Mucosa of stomach (tissue), 1 donor: ENCODE measurements around the gene EBI3.
"Not testable (repeated sequence)": the region's sequence is repeated elsewhere in the genome, so short reads cannot be mapped to it uniquely, and the experiment has no call there.

Experiments
- H3K27me3 ChIP-seq: one replicate; pipeline ENCODE4 v1.7.0; 2013; ENCODE audit warnings: mild to moderate bottlenecking, low read length; ENCODE audit not compliant: control insufficient read depth, insufficient read depth
- H3K36me3 ChIP-seq: one replicate; pipeline ENCODE4 v1.7.0; 2013; ENCODE audit warnings: low read length; ENCODE audit not compliant: control insufficient read depth, insufficient read depth
- H3K4me1 ChIP-seq: one replicate; pipeline ENCODE4 v1.7.0; 2013; ENCODE audit warnings: mild to moderate bottlenecking, low read length; ENCODE audit not compliant: control insufficient read depth, insufficient read depth
- H3K4me3 ChIP-seq: one replicate; pipeline ENCODE4 v1.7.0; 2013; ENCODE audit warnings: low read length
- H3K9ac ChIP-seq: one replicate; pipeline ENCODE4 v1.7.0; 2013; ENCODE audit warnings: mild to moderate bottlenecking, low read length, moderate library complexity
- H3K9me3 ChIP-seq: one replicate; pipeline ENCODE4 v1.7.0; 2013; ENCODE audit warnings: mild to moderate bottlenecking, low read length, moderate library complexity; ENCODE audit not compliant: control insufficient read depth
- donor health status: Pancreatic carcinoma.

The EBI3 gene

DNA sequence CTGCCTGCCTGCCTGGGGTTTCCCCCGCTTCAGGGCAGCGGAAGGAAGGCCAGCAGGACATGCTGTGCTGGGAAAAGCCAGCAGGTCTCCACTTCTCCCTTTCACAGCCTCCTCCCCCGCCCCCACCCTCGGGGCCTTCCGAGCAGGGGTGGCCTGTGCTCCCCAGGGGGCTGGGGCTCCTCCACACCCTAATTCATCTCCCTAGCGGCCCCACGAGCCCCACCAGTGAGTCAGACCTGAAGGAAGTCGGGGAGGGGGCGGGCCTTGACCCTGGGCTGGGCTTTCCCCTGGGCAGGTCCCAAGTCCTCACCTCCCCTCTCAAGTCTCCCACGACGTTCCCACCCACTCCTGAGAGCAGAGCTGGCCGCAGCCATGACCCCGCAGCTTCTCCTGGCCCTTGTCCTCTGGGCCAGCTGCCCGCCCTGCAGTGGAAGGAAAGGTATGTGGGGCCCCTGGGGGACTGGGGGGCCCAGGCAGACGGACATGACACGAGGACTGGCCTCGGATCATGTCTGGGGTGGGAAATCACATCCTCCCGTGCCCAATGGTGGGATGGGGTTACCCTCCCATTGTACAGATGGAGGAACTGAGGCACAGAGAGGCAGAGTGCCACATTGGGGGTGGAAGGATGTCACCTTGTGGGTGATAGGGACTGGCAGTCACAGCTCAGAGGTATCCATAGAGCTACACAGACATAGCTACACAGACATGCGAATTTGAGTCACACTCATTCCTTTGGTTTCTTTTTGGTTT, at the start of gene EBI3:
TSS of gene EBI3 (plus strand) at position 345 of the 753 bp plus-strand sequence. CDS start at position 373, 28 bp downstream.
- no peaks in the 10 kb centered on the region for H3K36me3 ChIP-seq
- H3K9me3 ChIP-seq: no peaks in the 10 kb centered on the region
- H3K4me1 ChIP-seq: no peaks in the 10 kb centered on the region
- peaks cover 26% of the 10 kb centered on the region for H3K27me3 ChIP-seq
- no peak within 1 kb of the TSS for H3K9ac ChIP-seq
- H3K4me3 ChIP-seq: no peak within 1 kb of the TSS

DNA sequence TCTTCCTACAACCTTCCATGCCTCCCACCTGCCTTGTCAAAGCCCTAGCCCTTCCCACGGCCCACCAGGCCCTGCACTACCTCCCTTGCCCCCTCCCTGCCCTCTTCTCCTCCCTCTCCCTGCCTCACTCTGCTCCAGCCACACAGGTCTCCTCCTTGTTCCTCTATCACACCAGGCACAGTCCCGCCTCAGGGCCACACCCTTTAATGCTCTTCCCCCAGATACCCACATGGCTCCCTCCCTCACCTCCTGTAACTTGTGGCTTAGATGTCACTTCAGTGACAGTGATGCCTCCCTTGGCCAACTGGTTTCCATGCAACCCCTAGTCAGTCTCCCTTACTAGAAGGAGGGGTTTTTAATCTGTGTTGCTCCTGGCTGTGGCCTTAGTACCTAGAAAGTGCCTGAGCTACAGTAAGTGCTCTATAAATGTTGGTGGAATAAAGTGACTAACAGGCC, 48.2 kb upstream of the EBI3 start:
- no peak overlapping the region for H3K9ac ChIP-seq
- H3K4me1 ChIP-seq: peaks cover 12% of the 10 kb centered on the region
- no peaks in the 10 kb centered on the region for H3K9me3 ChIP-seq
- no peaks in the 10 kb centered on the region for H3K27me3 ChIP-seq
- peaks cover 5% of the 10 kb centered on the region for H3K36me3 ChIP-seq
- no peak overlapping the region for H3K4me3 ChIP-seq

DNA sequence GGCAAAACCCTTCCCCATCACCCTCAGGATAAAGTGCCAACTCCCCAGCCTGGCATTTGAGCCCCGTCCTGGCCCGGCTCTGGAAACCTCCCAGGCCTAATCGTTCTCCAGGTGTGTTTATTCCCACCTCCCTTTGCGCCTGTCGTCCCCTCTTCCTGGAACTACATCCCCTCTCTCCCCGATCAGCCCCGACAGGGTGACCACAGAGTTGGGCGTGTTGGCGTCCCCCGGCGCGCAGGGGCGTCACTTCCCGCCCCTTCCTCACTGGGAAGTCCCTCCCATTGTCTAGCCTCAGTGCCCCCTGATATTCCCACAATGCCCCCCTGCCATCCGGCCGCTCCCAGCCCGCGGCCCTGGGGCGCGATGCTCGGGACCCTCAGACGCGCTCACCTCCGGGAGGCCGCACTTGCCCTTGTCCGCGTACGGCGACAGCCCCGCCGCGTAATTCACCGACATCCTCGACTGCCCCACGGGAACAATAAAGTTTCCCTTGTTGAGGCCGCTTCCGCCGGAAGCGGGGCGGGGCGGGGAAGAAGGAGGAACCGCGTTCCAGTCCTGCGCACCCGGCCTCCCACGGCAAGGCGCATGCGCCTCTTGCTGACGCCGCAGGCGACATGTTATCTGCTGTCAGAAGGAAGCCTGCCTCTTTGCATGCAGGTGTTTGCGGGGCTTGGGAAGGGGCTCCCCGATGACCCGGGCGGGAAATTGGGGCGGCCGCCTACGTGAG, 47.1 kb upstream of the EBI3 start, which contains the start of the genes ANKRD24 and SIRT6:
TSS of gene ANKRD24 (plus strand) at position 606 of the 727 bp plus-strand sequence. CDS start 3,737 bp downstream, outside the sequence.
TSS of gene SIRT6 (minus strand) at position 480 of the 727 bp plus-strand sequence. CDS start at position 456, 24 bp downstream.
- Histone ChIP-seq H3K9ac (peak within 1 kb of the TSS; percentile 85), H3K9me3 (no peaks in the 10 kb centered on the region), H3K27me3 (no peaks in the 10 kb centered on the region), H3K36me3 (peaks cover under 1% of the 10 kb centered on the region), H3K4me1 (peaks cover 19% of the 10 kb centered on the region), H3K4me3 (peak within 1 kb of the TSS; percentile 40)

DNA sequence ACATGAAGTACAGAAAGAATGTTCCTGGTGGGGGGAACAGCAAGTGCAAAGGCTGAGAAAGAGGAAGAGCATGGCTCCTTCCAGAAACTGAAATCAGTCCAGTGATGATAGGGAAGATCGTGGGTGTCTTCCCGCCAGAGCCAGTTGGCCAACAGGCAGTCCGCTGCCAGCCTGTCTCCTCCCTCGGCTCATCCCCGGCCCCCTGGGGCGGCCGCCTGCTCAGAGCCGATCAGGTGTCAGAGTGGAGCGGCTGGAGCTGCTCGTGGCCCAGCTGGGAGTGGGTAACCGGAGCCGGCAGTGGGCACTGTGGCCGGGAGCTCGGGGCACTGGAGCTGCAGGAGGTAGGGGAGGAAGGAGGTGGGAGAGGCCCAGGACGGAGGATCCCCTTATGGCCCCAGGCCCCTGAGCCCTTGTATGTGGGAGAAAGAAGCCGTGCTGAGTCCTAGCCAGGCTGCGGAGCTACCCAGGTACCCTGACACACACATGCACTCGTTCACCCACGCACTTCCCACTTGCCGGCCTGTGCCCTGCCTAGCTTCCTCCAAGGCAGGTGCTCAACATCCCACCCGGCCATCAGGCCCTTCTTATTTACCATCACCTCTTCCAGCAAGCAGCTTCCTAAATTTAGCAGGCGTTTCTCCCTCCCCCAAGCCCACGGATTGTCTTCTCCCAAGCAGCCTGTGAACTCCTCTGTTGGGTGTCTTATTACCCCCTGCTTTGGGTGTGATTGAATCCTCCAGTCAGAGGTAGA, 45.2 kb upstream of the EBI3 start:
- Histone ChIP-seq H3K4me1 (peaks cover 19% of the 10 kb centered on the region), H3K36me3 (no peaks in the 10 kb centered on the region), H3K27me3 (no peaks in the 10 kb centered on the region), H3K9ac (no peak overlapping the region), H3K9me3 (no peaks in the 10 kb centered on the region), H3K4me3 (no peak overlapping the region)

DNA sequence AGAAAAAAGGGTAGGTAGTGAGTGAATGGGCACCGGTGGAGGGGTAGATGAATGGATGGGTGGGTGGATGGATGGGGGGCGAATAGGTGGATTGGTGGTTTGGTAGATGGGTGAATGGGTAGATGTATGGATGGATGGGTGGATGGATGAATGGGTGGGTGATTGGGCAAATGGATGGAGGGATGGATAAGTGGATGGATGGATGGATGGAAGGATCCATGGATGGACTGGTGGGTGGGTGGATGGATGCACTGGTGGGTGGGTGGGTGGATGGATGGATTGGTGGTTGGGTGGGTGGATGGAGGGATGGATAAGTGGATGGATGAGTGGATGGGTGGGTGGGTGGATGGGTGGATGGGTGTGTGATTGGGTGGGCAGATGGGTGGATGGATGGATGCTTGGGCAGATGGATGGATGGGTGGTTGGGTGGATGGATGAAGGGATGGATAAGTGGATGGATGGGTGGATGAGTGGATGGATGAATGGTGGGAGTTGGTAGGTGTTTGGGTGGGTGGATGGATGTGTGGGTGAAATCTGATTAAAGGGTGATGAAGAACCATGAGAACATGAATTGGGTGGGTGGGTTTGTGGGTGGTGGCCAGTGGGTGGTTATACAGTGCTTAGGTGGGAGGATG, 44.5 kb upstream of the EBI3 start:
- Histone ChIP-seq H3K9me3 (no peaks in the 10 kb centered on the region), H3K4me3 (no peak overlapping the region), H3K4me1 (peaks cover 19% of the 10 kb centered on the region), H3K27me3 (no peaks in the 10 kb centered on the region), H3K36me3 (no peaks in the 10 kb centered on the region), H3K9ac (no peak overlapping the region)

DNA sequence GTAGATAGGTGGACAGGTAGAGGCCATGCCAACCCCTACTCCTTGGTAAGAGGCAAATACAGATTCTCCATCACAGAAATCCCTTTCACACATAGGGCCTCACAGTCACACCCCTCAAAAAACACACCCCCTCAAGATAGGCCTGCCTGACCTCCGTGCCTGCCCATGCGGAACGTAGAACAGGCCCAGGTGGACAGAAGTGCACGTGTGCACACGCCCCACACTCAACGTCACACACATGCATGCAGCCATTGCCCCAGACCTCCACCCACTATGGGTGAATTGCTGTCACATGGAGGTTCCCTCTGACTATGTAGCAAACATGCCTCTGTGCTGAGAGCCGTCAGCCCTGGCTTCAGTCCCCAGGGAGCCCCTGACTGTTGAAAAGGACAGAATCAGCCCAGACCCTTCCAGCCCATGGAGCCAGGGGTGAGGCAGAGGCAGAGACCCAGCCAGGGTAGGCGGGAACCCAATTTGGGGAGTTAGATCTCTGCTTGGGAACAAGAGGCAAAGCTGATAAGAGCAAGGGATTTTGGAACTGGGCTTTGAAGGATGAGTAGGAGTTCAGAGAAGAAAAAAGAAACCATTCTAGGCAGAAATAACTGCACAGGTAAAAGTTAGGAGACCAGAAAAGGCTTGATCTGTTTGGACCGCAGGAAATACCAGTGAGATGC, 43.8 kb upstream of the EBI3 start:
- H3K9me3 ChIP-seq: no peaks in the 10 kb centered on the region
- H3K9ac ChIP-seq: no peak overlapping the region
- no peaks in the 10 kb centered on the region for H3K36me3 ChIP-seq
- H3K4me3 ChIP-seq: no peak overlapping the region
- peaks cover 15% of the 10 kb centered on the region for H3K4me1 ChIP-seq
- H3K27me3 ChIP-seq: no peaks in the 10 kb centered on the region

DNA sequence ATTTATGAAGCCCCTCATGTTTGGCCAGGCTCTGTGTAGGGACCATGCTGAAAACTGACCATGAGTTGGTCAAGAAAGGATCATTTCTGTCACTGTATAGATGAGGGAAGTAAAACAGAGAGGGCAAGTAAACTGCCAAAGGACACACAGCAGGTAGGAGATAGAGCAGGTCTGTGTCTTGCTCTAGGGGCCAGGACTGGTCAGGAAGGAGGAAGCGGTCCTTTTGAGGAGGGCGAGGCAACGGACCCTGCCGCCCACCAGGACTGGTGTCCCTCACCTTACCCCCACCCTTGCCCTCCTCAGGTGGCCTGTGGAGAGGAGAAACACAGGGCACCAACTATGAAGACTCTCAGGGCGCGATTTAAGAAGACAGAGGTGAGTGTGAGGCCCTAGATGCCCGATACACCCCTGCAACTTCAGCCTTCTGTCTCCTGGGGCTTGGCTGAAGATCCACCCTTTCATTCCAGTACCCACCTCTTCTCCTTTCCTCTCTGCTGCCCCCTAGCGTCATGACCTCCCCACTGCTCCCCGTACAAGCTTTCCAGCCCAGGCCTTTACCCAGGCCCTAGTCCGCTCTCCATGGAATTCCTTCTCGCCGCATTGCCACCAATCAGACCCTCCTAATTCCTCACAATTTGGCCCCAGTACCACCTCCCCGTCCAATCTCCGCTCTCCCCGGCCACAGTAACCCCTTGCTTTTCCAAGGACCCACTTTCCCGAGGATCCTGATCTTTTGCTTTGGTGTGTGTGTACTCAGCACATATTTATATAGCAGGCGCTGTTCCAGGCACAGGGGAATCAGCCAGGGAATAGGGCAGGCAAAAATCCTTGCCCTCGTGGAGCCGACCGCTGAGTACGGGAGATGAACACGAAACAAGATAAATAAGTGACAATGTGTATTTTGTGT, 43.0 kb upstream of the EBI3 start:
- H3K9me3 ChIP-seq: no peaks in the 10 kb centered on the region
- H3K4me3 ChIP-seq: no peak overlapping the region
- peak overlapping the region; percentile 47 for H3K9ac ChIP-seq
- no peaks in the 10 kb centered on the region for H3K36me3 ChIP-seq
- peaks cover 7% of the 10 kb centered on the region for H3K4me1 ChIP-seq
- no peaks in the 10 kb centered on the region for H3K27me3 ChIP-seq

DNA sequence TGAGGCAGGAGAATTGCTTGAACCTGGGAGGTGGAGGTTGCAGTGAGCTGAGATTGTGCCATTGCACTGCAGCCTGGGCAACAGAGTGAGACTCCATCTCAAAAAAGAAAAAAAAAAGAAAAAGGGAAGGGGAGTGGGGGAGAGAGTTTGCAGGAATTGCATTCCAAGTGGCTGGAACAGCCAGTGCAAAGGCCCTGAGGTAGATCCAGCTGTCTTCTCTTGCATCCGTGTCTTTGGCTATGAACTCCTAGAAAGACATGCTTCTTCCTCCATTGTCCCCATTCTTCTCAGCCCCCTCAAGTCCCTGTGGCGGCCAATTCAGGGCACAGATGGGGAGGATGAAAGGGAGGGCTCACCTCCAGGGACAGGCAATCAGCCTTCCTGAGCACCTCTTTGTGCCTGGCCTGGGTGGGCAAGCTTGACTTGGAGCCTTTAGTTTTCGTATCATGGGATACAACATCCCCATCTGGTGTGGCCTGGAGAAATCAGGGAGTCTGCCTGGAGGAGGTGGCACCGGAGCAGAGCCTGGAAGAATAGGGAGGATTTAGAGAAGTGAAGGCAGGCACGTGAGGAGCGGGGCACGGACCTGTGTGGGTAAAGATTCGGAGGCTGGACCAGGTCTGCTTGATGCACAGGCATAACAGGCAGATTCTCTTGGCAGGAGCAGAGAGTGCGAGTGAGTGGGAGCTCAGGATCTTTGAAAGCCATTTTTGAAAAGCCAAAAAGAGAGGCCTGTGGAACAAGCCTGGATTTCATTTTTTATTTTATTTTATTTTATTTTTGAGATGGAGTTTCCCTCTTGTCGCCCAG, 41.8 kb upstream of the EBI3 start:
- Histone ChIP-seq H3K27me3 (no peaks in the 10 kb centered on the region), H3K4me1 (peaks cover 7% of the 10 kb centered on the region), H3K9ac (no peak overlapping the region), H3K9me3 (no peaks in the 10 kb centered on the region), H3K4me3 (no peak overlapping the region), H3K36me3 (no peaks in the 10 kb centered on the region)

DNA sequence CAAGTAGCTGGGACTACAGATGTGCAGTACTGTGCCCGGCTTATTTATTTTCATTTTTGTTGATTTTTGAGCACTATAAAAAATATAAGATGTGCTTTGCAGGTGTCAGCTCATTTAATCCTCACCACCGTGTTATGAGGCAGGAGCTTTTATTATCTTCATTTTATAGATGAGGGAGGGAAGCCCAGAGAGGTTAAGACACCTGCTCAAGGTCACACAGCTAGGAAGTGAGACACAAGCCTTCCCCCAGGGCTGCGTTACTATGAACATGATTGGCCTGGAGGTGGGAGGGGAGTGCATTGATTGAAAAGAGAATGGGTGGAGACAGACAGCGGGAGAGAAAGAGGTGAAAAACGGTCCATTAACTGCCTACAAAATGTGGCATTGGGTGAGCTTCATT, 39.7 kb upstream of the EBI3 start:
- Histone ChIP-seq H3K9ac (no peak overlapping the region), H3K9me3 (no peaks in the 10 kb centered on the region), H3K27me3 (peaks cover 4% of the 10 kb centered on the region), H3K4me3 (no peak overlapping the region), H3K4me1 (peaks cover 7% of the 10 kb centered on the region), H3K36me3 (no peaks in the 10 kb centered on the region)

DNA sequence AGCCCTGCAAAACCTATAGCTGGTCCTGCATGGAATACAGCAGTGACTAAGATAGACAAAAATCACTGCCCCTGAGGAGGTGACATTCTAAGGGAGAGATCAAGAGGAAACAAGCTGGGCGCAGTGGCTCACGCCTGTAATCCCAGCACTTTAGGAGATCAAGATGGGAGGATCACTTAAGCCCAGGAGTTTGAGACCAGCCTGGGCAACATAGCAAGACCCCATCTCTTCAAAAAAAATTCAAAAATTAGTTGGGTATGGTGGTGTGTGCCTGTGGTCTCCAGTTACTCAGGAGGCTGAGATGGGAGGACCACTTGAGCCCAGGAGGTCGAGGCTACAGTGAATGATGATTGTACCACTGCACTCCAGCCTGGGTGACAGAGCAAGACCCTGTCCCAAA, 36.8 kb upstream of the EBI3 start:
- H3K9me3 ChIP-seq, H3K4me3 ChIP-seq, H3K36me3 ChIP-seq, H3K4me1 ChIP-seq, H3K9ac ChIP-seq: not testable (repeated sequence)
- peaks cover 19% of the 10 kb centered on the region for H3K27me3 ChIP-seq
